ENCODE data around the gene FKBP1A. TPM values are rescaled to one million over a fixed set of nuclear protein-coding genes. Genes with fewer than 3 reads are reported as not detected.

Gene FKBP1A
- total and polyA plus RNA-seq, 2 of the 4 experiments (the other 2 are of a cell fraction) = 120 to 528 TPM

DNA sequence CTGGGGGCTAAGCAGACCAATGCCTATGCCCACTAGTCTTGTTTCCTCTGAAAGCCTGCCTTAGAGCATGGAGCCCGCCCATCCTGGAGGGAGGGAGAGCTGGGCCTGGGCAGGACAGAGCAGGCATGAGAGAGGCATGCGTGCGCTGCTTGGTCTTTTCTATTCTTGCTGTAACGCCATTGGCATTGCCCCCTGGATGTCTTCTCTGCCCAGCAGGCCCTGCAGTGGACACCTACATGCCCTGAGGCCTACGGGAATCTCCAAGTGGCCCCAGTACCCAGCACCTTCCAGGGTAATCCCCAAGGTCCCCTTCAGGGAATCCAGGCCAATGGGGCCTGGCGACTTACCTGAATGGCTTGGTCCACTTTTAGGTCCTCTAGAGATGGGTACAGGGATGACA is 72.8 kb downstream of the FKBP1A start:
- ATAC-seq (ENCODE audit: low read depth) (no peak), DNase-seq (no peak)
- no peak overlapping the region for H3K18ac ChIP-seq (ENCODE audit: low read depth, low read length)
- in situ Hi-C loops (cut with MboI; ENCODE audit: low sequenced_read_pairs) (no loop called here), dilution Hi-C loops (cut with HindIII; ENCODE audit: low sequenced_read_pairs, unreplicated experiment) (no loop called here), intact Hi-C loops (cut with micrococcal nuclease) (no loop called here)
- H2BK15ac ChIP-seq (ENCODE audit: low read depth, low read length) = no peak overlapping the region
- no peaks in the 10 kb centered on the region for H3K36me3 ChIP-seq (ENCODE audit: control insufficient read depth, insufficient read depth, low read length)
- peaks cover 25% of the 10 kb centered on the region for H3K4me1 ChIP-seq (ENCODE audit: control insufficient read depth, insufficient read depth, low read length)
- 86% methylated on average over 1 of the region's 6 CpGs; no CpG with 5 or more reads in 1 of the 2 experiments for WGBS, 2 experiments (ENCODE audit: extremely low coverage in 2 of 2, insufficient read length in 1 of 2)
- H2BK5ac ChIP-seq (ENCODE audit: low read depth, low read length, poor library complexity, severe bottlenecking) = no peak overlapping the region
- H3K9me1 ChIP-seq (ENCODE audit: insufficient read depth, low read length) = peaks cover 17% of the 10 kb centered on the region
- H3K4ac ChIP-seq (ENCODE audit: low read depth, low read length) = 0 out of 2 replicates have a peak overlapping the region, but pooled peaks have one; percentile 13
- H4K20me1 ChIP-seq (ENCODE audit: insufficient read depth, low read length) = no peaks in the 10 kb centered on the region
- H3K56ac ChIP-seq (ENCODE audit: extremely low read depth, insufficient read depth, low read length) = no peak overlapping the region
- no peak overlapping the region for H2AFZ ChIP-seq (replicated peaks; ENCODE audit: low read length, poor library complexity)
- H3K27me3 ChIP-seq (ENCODE audit: control insufficient read depth, insufficient read depth, low read length) = no peaks in the 10 kb centered on the region
- H4K91ac ChIP-seq (ENCODE audit: insufficient read depth, low read depth, low read length) = no peak overlapping the region; the same call in 1 of the 2 replicates
- H3K4me3 ChIP-seq (ENCODE audit: insufficient read depth, low read depth, low read length) = no peak overlapping the region
- H3K9me3 ChIP-seq (ENCODE audit: control insufficient read depth, insufficient read depth, low read length) = no peaks in the 10 kb centered on the region
- H2BK20ac ChIP-seq (ENCODE audit: low read depth, low read length) = no peak overlapping the region
- H4K8ac ChIP-seq (ENCODE audit: low read depth in 2 of 2, low read length in 2 of 2) = no peak overlapping the region
- no peak overlapping the region for H3K9ac ChIP-seq (ENCODE audit: low read depth, low read length)
- H3K4me2 ChIP-seq (ENCODE audit: low read depth, low read length) = no peak overlapping the region
- BruUV-seq (replicated peaks) = no TSS peak
- no peak overlapping the region for H3K23ac ChIP-seq (ENCODE audit: low read depth, low read length)
- CTCF ChIA-PET = interaction anchor here (1.6 kb wide), 1 partner anchor 117 kb away, joined by 5 read pairs; no protein-coding TSS in a partner anchor
- POLR2A ChIA-PET (ENCODE audit: unreplicated experiment) = no interaction called here
- TF ChIP-seq RAD21 (IDR thresholded peaks at IDR 0.05; ENCODE audit: low read length) (no peak), SMC3 (IDR thresholded peaks at IDR 0.05; ENCODE audit: low read depth, low read length) (no peak), FOS (IDR thresholded peaks at IDR 0.05; ENCODE audit: low read depth, low read length) (no peak)
- TF ChIP-seq, protein P1, sequence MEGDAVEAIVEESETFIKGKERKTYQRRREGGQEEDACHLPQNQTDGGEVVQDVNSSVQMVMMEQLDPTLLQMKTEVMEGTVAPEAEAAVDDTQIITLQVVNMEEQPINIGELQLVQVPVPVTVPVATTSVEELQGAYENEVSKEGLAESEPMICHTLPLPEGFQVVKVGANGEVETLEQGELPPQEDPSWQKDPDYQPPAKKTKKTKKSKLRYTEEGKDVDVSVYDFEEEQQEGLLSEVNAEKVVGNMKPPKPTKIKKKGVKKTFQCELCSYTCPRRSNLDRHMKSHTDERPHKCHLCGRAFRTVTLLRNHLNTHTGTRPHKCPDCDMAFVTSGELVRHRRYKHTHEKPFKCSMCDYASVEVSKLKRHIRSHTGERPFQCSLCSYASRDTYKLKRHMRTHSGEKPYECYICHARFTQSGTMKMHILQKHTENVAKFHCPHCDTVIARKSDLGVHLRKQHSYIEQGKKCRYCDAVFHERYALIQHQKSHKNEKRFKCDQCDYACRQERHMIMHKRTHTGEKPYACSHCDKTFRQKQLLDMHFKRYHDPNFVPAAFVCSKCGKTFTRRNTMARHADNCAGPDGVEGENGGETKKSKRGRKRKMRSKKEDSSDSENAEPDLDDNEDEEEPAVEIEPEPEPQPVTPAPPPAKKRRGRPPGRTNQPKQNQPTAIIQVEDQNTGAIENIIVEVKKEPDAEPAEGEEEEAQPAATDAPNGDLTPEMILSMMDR (conservative IDR thresholded peaks at IDR 0.05; ENCODE audit: low read depth, low read length) = no peak
- peak overlapping the region; percentile 54; the same call in 1 of the 2 replicates for H2AK5ac ChIP-seq (ENCODE audit: low read depth, low read length)
- H2BK120ac ChIP-seq (ENCODE audit: low read depth, low read length) = no peak overlapping the region
- H2AK9ac ChIP-seq (replicated peaks; ENCODE audit: low read depth, low read length, poor library complexity) = no peak overlapping the region
- H4K5ac ChIP-seq (ENCODE audit: low read depth, low read length) = no peak overlapping the region
- H3K27ac ChIP-seq (ENCODE audit: insufficient read depth, low read length) = no peak overlapping the region
- H3K79me1 ChIP-seq (ENCODE audit: low read depth in 1 of 2, low read length in 2 of 2) = peaks cover 0 to 18% of the 10 kb centered on the region in 2 experiments; a peak in 2 of 4 replicates
- no peak overlapping the region for H3K14ac ChIP-seq (replicated peaks; ENCODE audit: low read depth, low read length)
